MM.1S (cell line): Measurements from ENCODE around the gene CNGB1.

Experiments used
- DNase-seq: peaks from one replicate; pipeline ENCODE4 v3.0.0-alpha.2; 2015
- H2AFZ ChIP-seq: fragments of 300-600 bp; sonication (generic); 2 replicates; pipeline ENCODE4 v1.6.0; 2016; ENCODE audit warnings: antibody characterized with exemption, low read length
- H3F3A ChIP-seq: fragments of 300-600 bp; sonication (generic); 2 replicates; pipeline ENCODE4 v1.6.1; 2016; ENCODE audit warnings: mild to moderate bottlenecking, antibody characterized with exemption, low read length, moderate library complexity, mixed read lengths; ENCODE audit not compliant: insufficient read depth
- H3K27ac ChIP-seq: fragments of 300-600 bp; sonication (generic); 2 replicates; pipeline ENCODE4 v1.5.1; 2016; ENCODE audit warnings: mild to moderate bottlenecking, low read length
- H3K27me3 ChIP-seq: fragments of 300-600 bp; sonication (generic); replicated peaks from 2 replicates; pipeline ENCODE4 v1.6.0; 2016; ENCODE audit warnings: low read length; ENCODE audit not compliant: insufficient read depth
- H3K36me3 ChIP-seq: fragments of 300-600 bp; sonication (generic); replicated peaks from 2 replicates; pipeline ENCODE4 v1.6.1; 2016; ENCODE audit warnings: mild to moderate bottlenecking, low read length, mixed read lengths; ENCODE audit not compliant: insufficient read depth
- H3K4me1 ChIP-seq: fragments of 300-600 bp; sonication (generic); 2 replicates; pipeline ENCODE4 v1.6.1; 2016; ENCODE audit warnings: low read length, mixed read lengths
- H3K4me2 ChIP-seq: fragments of 300-600 bp; sonication (generic); 2 replicates; pipeline ENCODE4 v1.6.0; 2016; ENCODE audit warnings: low read depth, low read length
- H3K4me3 ChIP-seq: fragments of 300-600 bp; sonication (generic); 2 replicates; pipeline ENCODE4 v1.5.1; 2016; ENCODE audit warnings: low read length, mixed read lengths
- H3K79me2 ChIP-seq: fragments of 300-600 bp; sonication (generic); 2 replicates; pipeline ENCODE4 v1.6.1; 2016; ENCODE audit warnings: mixed run types, low read length, mixed read lengths
- H3K9ac ChIP-seq: fragments of 300-600 bp; sonication (generic); 2 replicates; pipeline ENCODE4 v1.6.1; 2016; ENCODE audit warnings: low read length, mixed read lengths
- H3K9me2 ChIP-seq: fragments of 300-600 bp; sonication (generic); replicated peaks from 2 replicates; pipeline ENCODE4 v1.6.1; 2016; ENCODE audit warnings: mild to moderate bottlenecking, low read length, mixed read lengths; ENCODE audit not compliant: insufficient read depth
- H3K9me3 ChIP-seq: fragments of 300-600 bp; sonication (generic); replicated peaks from 2 replicates; pipeline ENCODE4 v1.6.1; 2016; ENCODE audit warnings: mild to moderate bottlenecking, low read length, mixed read lengths; ENCODE audit not compliant: insufficient read depth
- H4K20me1 ChIP-seq: fragments of 300-600 bp; sonication (generic); 2 replicates; pipeline ENCODE4 v1.6.1; 2016; ENCODE audit warnings: mild to moderate bottlenecking, low read length, moderate library complexity, mixed read lengths; ENCODE audit not compliant: insufficient read depth
- CTCF ChIP-seq: fragments of 300-600 bp; sonication (generic); IDR thresholded peaks from 2 replicates; pipeline ENCODE4 v1.5.1; 2016; ENCODE audit warnings: antibody characterized with exemption, low read length, mixed read lengths
- EZH2 ChIP-seq: fragments of 300-600 bp; sonication (generic); optimal IDR thresholded peaks from 2 replicates; pipeline ENCODE3; 2017; ENCODE audit warnings: low read depth, mild to moderate bottlenecking, antibody characterized with exemption, low read length, mixed read lengths
- EZH2phosphoT487 ChIP-seq: fragments of 300-600 bp; sonication (generic); IDR thresholded peaks from 2 replicates; pipeline ENCODE4 v1.6.1; 2018; ENCODE audit warnings: antibody characterized with exemption, low read length

CNGB1 gene

GRCh38 chr16:57958544-57958943 lies 12.4 kb downstream of the CNGB1 start:
- TF ChIP-seq CTCF (no peak), EZH2phosphoT487 (no peak), EZH2 (no peak)
- Histone ChIP-seq H4K20me1 (no peaks in the 10 kb centered on the region), H3K9me3 (no peaks in the 10 kb centered on the region), H3K4me1 (0 out of 2 replicates have a peak, but pooled peaks cover 4% of the 10 kb centered on the region), H3K27ac (no peak overlapping the region), H3K79me2 (no peaks in the 10 kb centered on the region), H3F3A (no peaks in the 10 kb centered on the region), H3K9ac (no peak overlapping the region), H3K9me2 (no peaks in the 10 kb centered on the region), H2AFZ (no peak overlapping the region), H3K36me3 (no peaks in the 10 kb centered on the region), H3K4me3 (no peak overlapping the region), H3K4me2 (no peak overlapping the region), H3K27me3 (no peaks in the 10 kb centered on the region)
- no peak for DNase-seq

GRCh38 chr16:57957673-57958392 lies 13.1 kb downstream of the CNGB1 start:
- H3K4me2 ChIP-seq = no peak overlapping the region
- no peak for DNase-seq
- H3K36me3 ChIP-seq = no peaks in the 10 kb centered on the region
- H3K9ac ChIP-seq = no peak overlapping the region
- no peaks in the 10 kb centered on the region for H4K20me1 ChIP-seq
- H2AFZ ChIP-seq = no peak overlapping the region
- no peaks in the 10 kb centered on the region for H3F3A ChIP-seq
- 0 out of 2 replicates have a peak, but pooled peaks cover 4% of the 10 kb centered on the region for H3K4me1 ChIP-seq
- H3K27me3 ChIP-seq = no peaks in the 10 kb centered on the region
- no peaks in the 10 kb centered on the region for H3K9me2 ChIP-seq
- H3K79me2 ChIP-seq = no peaks in the 10 kb centered on the region
- no peaks in the 10 kb centered on the region for H3K9me3 ChIP-seq
- H3K4me3 ChIP-seq = no peak overlapping the region
- no peak overlapping the region for H3K27ac ChIP-seq
- TF ChIP-seq EZH2 (no peak), CTCF (no peak), EZH2phosphoT487 (no peak)

- no peaks in the 10 kb centered on the region for H3K27me3 ChIP-seq
- TF ChIP-seq EZH2phosphoT487 (no peak), EZH2 (no peak)
Observed at GRCh38 chr16:57956924-57957672, 13.8 kb downstream of the CNGB1 start.

More at GRCh38 chr16:57956924-57957672, 13.8 kb downstream of the CNGB1 start:
- Histone ChIP-seq H3K79me2 (no peaks in the 10 kb centered on the region), H3F3A (no peaks in the 10 kb centered on the region), H2AFZ (no peak overlapping the region), H3K27ac (no peak overlapping the region), H3K36me3 (no peaks in the 10 kb centered on the region), H3K4me3 (no peak overlapping the region), H3K9me3 (no peaks in the 10 kb centered on the region), H4K20me1 (no peaks in the 10 kb centered on the region), H3K9ac (no peak overlapping the region), H3K4me2 (no peak overlapping the region), H3K4me1 (0 out of 2 replicates have a peak, but pooled peaks cover 4% of the 10 kb centered on the region), H3K9me2 (no peaks in the 10 kb centered on the region)
- no peak for DNase-seq
